ENCODE measurements around the gene CLDN5.

The CLDN5 gene

DNA sequence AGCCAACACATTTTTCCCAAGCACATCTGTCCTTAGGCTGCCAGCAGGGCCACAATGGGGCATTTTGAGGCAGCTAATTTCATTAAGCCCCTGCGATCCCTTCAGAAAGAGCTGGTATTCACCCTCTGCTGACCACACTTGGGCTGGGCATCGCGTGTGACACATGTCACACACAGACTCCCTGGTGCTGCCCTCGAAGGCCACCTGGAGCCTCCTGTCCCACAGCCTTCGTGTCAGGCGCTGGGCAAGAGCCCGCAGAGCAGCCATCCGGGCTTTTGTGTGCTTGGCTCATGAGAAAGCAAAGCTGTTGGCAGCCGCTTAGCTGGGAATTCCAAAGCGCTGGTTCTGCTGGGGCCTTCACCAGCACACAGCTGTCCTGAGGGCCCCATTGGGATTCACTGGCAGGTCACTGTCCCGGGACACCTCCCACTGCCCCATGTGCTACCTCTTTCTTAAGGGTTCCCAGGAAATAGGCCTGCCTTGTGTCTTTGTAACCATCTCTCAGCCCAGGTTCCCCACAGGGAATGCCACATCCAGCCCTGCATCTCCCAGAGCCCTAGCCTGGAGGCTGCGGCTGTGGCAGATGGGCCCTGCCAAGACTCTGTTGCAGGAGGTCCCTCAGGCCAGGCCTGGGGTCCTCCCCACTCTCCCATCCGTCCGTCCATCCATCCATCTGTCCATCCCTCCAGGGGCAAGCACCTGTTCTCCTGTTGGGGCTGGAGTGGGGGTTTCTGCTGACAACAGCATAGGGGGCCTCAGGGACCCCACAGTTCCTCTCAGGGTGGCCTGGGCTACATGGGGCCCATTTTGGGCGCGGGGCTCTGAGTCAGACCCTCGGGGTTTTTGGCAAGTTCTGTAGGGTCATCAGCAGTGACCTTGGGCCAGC lies 4.9 kb downstream of the CLDN5 start:
- DNase-seq (ENCODE audit: low read depth): no peak
- no peak overlapping the region for H3K4me3 ChIP-seq (ENCODE audit: low read depth, low read length)
- in situ Hi-C loops (cut with HindIII; ENCODE audit: low sequenced_read_pairs): no loop called here
- TF ChIP-seq, protein P1, sequence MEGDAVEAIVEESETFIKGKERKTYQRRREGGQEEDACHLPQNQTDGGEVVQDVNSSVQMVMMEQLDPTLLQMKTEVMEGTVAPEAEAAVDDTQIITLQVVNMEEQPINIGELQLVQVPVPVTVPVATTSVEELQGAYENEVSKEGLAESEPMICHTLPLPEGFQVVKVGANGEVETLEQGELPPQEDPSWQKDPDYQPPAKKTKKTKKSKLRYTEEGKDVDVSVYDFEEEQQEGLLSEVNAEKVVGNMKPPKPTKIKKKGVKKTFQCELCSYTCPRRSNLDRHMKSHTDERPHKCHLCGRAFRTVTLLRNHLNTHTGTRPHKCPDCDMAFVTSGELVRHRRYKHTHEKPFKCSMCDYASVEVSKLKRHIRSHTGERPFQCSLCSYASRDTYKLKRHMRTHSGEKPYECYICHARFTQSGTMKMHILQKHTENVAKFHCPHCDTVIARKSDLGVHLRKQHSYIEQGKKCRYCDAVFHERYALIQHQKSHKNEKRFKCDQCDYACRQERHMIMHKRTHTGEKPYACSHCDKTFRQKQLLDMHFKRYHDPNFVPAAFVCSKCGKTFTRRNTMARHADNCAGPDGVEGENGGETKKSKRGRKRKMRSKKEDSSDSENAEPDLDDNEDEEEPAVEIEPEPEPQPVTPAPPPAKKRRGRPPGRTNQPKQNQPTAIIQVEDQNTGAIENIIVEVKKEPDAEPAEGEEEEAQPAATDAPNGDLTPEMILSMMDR (IDR thresholded peaks at IDR 0.05; ENCODE audit: low read depth, low read length, missing control alignments): no peak

DNA sequence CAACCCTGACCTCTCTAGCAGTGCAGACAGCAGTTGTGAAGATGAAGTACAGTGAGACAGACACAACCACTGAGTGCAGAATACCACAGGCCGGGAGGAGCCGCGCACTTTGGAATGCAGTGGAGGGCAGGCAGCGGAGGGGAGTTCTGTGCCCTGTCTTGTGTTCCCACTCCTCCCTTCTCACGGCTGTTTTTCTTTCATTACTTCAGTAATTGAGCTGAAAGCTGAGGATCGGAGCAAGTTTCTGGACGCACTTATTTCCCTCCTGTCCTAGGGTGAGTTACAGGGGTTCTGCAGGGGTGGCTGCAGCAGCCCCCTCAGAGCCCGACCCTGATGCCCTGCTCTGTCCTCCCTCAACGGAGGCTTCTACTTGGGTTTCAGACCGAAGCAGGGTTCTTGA lies 5.6 kb downstream of the CLDN5 start:
- no peak for DNase-seq (ENCODE audit: low read depth)
- H3K4me3 ChIP-seq (ENCODE audit: low read depth, low read length): no peak overlapping the region
- TF ChIP-seq, protein P1 (IDR thresholded peaks at IDR 0.05; ENCODE audit: low read depth, low read length, missing control alignments): no peak
- in situ Hi-C loops (cut with HindIII; ENCODE audit: low sequenced_read_pairs): no loop called here

DNA sequence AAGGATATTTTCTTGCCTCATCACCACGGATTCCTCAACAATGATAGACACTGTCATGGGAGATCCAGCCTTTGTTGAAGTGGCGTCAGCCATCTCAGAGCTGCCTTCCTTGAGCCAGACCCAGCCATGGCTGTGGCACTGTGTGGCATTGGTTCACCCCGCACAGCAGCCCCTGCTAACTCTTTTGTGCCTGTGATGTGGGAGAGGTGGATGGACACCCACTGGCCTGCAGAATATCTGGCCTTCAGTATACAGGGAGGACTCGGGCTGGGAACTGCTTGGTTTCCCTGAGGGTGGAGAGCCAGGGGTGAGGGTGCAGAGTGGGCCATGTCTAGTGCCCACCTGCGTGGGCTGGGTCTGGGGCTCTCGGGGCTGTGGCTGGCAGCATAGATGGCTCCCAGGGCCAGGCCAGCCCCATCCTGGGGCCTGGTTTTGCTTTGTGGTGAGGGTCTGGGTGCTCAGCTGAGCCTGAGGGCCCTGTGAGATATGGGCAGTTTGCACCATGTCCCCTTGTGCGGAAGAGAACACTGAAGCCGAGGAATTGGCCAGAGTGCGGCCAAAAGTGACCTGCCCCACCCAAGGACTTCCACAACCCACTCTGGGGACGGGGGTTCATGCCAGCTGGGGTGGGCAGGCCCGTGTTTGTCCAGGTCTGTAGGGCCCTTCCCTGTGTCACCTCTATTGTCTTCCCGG lies 6.1 kb downstream of the CLDN5 start:
- no peak overlapping the region for H3K4me3 ChIP-seq (ENCODE audit: low read depth, low read length)
- TF ChIP-seq, protein P1 (IDR thresholded peaks at IDR 0.05; ENCODE audit: low read depth, low read length, missing control alignments): no peak
- no peak for DNase-seq (ENCODE audit: low read depth)
- in situ Hi-C loops (cut with HindIII; ENCODE audit: low sequenced_read_pairs): no loop called here

DNA sequence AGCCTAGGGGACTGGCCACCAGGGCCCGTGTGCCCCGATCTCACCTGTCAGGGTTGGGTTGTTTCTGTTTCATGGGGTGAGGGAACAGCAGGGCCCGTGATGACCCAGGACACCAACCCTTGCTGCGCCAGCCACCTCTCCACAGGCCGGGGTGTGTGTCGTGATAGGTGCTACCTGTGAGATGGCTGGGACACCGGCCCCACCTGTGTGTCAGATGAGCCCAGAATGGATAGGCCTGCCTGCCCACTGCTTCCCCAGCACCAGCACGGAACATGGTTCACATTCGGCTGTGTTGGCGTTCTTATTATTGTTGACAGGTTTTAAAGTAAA lies 7.1 kb downstream of the CLDN5 start:
- no peak overlapping the region for H3K4me3 ChIP-seq (ENCODE audit: low read depth, low read length)
- TF ChIP-seq, protein P1 (IDR thresholded peaks at IDR 0.05; ENCODE audit: low read depth, low read length, missing control alignments): no peak
- in situ Hi-C loops (cut with HindIII; ENCODE audit: low sequenced_read_pairs): no loop called here
- no peak for DNase-seq (ENCODE audit: low read depth)

DNA sequence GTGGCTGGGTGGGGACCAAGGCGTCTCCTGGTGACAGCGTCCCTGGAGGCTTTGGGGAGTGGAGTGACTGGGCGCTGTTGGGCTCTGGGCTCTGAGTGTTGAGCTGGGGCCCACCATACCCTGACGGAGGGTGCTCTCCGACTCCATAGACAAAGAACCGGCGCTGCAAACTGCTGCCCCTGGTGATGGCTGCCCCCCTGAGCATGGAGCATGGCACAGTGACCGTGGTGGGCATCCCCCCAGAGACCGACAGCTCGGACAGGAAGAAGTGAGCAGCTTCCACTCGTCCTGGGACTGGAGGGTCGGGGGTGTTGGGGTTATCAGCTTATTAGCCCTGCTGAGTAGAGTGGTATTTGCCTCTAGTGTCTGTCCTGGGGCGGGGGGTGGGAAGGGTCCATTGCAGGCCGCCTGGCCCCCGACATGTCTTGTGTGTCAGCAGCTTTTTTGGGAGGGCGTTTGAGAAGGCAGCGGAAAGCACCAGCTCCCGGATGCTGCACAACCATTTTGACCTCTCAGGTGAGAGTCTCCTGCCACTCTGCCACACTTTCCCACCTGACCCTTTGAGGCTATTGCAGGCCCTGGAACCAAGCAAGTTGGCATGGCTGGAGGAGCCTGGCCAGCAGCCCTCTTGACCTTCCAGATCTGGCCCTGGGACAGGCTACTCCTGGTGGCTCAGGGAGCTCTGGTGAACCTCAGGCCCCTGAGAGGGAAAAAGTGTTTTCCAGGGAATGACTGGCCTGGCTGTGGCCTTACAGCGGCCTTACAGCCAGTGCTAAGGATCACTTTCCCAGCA lies 7.6 kb downstream of the CLDN5 start:
- no peak for DNase-seq (ENCODE audit: low read depth)
- in situ Hi-C loops (cut with HindIII; ENCODE audit: low sequenced_read_pairs): no loop called here
- H3K4me3 ChIP-seq (ENCODE audit: low read depth, low read length): no peak overlapping the region
- TF ChIP-seq, protein P1 (IDR thresholded peaks at IDR 0.05; ENCODE audit: low read depth, low read length, missing control alignments): no peak

DNA sequence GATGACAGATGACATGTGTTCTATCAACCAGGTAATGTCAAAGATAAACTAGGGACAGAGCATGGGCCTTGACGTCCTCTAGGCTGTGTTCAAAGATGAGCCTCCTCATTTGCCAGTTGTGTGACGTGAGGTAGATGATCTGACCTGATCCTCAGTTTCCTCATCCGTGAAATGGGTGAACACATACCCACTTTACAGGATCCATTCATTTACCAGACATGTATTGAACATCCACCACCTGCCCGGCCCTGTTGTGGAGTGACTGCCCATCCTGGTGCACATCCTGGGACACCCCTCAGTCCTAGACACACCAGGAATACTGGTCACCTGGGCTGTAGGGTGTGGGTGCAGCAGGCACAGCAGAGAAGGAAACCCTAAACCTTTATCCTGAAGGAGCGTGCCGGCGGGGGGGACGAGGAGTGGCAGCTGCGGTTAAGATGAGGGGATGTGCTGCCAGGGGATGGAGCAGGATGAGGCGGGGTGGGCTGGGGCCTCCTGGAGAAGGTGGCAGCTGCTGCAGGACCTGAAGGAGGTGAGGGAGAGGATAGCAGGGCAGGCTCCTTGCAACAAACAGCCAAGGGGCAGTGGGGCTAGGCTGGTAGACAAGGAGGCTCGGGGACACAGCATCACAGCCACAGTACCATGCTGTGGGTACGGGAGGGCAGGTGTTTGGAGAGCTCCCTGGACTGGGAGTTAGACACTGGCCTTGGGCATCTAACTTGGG lies 8.4 kb downstream of the CLDN5 start:
- TF ChIP-seq, protein P1 (IDR thresholded peaks at IDR 0.05; ENCODE audit: low read depth, low read length, missing control alignments): no peak
- in situ Hi-C loops (cut with HindIII; ENCODE audit: low sequenced_read_pairs): no loop called here
- H3K4me3 ChIP-seq (ENCODE audit: low read depth, low read length): no peak overlapping the region
- DNase-seq (ENCODE audit: low read depth): no peak
